ENCODE data around the gene MTARC1.

MTARC1 gene

DNA sequence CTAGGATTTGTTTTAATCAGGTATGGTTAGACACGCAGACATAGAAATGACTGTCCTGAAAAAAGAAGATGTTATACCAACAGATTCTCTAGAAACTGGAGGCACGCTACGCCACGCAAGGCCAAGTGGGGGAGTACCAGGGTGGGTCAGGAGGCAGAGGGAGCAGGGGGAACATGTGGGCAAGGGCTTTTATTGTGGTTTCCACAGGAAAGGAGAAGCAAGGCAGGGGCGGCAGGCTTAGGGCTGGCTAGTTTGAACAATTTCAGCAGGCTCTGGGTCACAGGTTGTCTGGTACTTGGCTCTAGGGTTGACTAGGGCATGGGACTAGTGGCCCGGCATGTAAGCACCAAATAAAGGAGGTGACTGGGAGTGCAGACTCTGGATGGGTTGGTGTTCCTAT, 31.4 kb upstream of the MTARC1 start:
- no peak for FAIRE-seq

DNA sequence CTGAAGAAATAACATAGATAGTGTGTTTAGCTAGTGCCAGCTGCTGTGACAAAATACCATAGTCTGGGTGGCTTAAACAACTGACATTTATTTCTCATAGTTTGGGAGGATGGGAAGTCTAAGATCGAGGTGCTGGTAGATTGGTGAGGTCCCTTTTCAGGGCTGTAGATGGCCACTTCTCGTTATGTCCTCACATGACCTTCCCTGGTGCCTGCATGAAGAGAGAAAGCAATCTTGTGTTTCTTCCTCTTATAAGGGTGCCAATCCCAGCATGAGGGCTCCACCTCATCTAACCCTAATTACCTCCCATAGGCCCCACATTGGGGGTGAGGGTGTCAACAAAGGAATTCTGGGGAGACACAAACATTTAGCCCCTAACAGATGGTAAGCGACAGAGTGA, 29.3 kb upstream of the MTARC1 start:
- no peak for FAIRE-seq
- TF ChIP-seq, protein P1, sequence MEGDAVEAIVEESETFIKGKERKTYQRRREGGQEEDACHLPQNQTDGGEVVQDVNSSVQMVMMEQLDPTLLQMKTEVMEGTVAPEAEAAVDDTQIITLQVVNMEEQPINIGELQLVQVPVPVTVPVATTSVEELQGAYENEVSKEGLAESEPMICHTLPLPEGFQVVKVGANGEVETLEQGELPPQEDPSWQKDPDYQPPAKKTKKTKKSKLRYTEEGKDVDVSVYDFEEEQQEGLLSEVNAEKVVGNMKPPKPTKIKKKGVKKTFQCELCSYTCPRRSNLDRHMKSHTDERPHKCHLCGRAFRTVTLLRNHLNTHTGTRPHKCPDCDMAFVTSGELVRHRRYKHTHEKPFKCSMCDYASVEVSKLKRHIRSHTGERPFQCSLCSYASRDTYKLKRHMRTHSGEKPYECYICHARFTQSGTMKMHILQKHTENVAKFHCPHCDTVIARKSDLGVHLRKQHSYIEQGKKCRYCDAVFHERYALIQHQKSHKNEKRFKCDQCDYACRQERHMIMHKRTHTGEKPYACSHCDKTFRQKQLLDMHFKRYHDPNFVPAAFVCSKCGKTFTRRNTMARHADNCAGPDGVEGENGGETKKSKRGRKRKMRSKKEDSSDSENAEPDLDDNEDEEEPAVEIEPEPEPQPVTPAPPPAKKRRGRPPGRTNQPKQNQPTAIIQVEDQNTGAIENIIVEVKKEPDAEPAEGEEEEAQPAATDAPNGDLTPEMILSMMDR (IDR thresholded peaks at IDR 0.05; ENCODE audit: insufficient read depth, missing control alignments): no peak
- DNase-seq (ENCODE audit: insufficient read length, low spot score): no peak

More for the DNA sequence above, 31.4 kb upstream of the MTARC1 start:
- DNase-seq (ENCODE audit: insufficient read length, low spot score): no peak
- TF ChIP-seq, protein P1 (IDR thresholded peaks at IDR 0.05; ENCODE audit: insufficient read depth, missing control alignments): no peak

DNA sequence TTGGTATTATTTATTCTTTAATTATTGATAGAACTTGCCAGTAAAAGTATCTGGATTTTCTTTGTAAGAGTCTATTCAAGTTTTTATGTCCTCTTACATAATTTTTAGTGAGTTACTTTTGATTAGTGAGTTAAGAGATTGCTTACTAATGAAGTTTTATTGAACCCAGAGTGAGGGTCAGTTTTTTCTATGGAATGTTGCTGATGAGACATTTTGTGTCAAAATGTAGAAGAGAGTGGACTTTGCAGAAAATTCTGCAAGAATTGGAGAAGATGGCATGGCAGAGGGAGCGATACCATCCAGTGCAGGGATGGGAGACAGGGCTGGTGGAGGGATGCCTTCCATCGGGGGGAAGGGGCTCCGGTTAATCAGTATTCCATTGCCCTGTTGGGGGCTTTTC, 27.6 kb upstream of the MTARC1 start:
- DNase-seq (ENCODE audit: insufficient read length, low spot score) (no peak), FAIRE-seq (no peak)
- TF ChIP-seq, protein P1 (IDR thresholded peaks at IDR 0.05; ENCODE audit: insufficient read depth, missing control alignments): no peak

DNA sequence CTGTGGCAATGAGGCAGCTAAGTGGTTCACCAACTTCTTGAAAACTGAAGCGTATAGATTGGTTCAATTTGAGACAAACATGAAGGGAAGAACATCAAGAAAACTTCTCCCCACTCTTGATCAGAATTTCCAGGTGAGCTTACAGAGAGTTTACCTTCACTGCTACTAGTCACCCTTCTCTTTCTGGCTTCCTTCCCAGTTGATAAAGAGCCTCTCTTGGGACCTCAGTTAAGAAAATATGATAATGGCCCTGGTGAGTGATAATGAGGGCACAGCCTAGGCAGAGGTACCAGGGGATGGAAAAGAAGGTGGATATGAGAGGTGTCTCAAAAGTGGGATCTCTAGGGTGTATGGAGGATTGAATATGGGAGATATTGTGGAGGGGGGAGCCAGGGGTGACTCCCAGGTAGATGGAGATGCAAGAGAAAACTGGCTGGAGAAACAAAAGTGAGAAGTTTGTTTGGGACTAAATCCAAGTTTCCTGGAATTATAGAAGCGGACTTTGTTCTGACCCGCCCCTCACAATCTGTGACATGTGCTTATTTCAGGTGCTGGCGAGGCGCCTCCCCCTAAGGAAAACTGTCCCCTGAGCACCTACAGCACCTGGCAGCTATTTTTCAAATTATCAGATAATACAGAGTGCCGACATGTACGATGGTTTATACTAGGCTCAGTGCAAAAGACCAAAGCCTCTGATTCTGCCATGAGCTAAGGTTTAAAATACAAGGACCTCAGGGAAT, 24.9 kb upstream of the MTARC1 start:
- TF ChIP-seq, protein P1 (IDR thresholded peaks at IDR 0.05; ENCODE audit: insufficient read depth, missing control alignments): no peak
- DNase-seq (ENCODE audit: insufficient read length, low spot score): no peak
- peak; percentile 6 for FAIRE-seq

DNA sequence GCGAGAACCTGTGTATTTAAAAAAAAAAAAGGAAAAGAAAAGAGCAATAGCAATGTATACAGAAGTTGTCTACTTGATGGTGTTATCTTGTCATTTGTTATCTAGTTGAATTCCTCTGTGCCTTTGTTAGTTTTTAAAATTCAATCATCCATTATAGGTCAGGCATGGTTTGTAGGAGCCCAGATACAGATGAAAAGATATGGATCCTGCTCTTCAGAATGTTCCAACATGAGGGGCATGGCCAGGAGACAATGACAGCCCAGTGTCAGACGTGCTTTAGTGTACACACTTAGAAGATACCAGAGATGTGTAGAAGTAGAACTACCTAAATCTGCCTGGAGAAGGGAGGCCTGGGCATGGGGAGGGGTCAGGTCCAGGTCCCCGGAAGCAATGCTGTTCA, 22.0 kb upstream of the MTARC1 start:
- FAIRE-seq: no peak
- no peak for DNase-seq (ENCODE audit: insufficient read length, low spot score)
- TF ChIP-seq, protein P1 (IDR thresholded peaks at IDR 0.05; ENCODE audit: insufficient read depth, missing control alignments): no peak

DNA sequence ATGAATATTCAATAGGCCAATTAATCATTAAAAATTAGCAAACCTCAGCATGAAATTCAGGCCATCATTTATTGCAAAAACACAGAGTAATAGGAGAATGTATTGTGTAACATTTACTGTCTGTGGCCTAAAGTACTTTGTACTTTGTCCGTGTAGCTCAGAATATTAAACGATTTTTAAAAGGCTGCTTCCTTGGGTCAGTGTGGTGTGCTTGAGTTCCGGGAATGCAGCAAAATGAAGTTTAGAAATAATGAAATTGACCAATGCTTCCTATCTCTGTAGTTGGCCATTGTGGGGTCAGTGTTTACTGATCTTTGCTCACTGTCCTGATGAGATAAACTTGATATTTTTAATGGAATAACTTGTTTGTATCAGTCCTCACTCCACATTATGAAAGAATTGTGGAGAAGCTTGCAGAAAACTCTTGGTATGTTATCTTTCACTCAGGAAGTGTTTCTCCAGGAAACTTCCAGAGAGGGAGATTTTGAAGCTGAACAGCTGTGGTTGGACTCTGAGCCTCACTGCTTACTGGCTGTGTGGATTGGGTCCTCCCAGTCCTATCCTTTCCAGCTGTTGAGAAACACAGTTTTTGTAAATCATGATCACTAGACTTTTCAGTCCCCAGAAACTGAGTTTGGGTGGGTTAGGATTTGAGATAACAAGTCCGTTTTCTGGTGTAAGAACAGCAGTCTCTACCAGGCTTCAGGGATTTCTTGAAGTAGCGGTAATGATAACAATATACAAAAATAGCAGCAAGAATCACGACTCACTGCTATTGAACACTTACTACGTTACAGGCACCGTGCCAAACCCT, 19.2 kb upstream of the MTARC1 start:
- DNase-seq (ENCODE audit: insufficient read length, low spot score) (no peak), FAIRE-seq (no peak)
- TF ChIP-seq, protein P1 (IDR thresholded peaks at IDR 0.05; ENCODE audit: insufficient read depth, missing control alignments): no peak

Data from D721Med (cell line).